SJSA1 (cell line): Measurements from ENCODE around the gene TECRL. TPM values are rescaled to one million over a fixed set of nuclear protein-coding genes. Genes with fewer than 3 reads are reported as not detected.

Experiments
- DNase-seq, 2 experiments: peaks; one replicate each; pipeline ENCODE4 v3.0.0-alpha.2; 2015 to 2020; ENCODE audit warnings: low spot score in 2 of 2, low read depth in 1 of 2
- H3K27ac ChIP-seq: fragments of 250-450 bp; sonication (Bioruptor Pico); 2 replicates; pipeline ENCODE4 v1.5.1; 2020; ENCODE audit warnings: mild to moderate bottlenecking, moderate library complexity
- H3K27me3 ChIP-seq: fragments of 250-450 bp; sonication (Bioruptor Pico); replicated peaks from 2 replicates; pipeline ENCODE4 v1.5.1; 2020; ENCODE audit warnings: mild to moderate bottlenecking, moderate library complexity
- H3K36me3 ChIP-seq: fragments of 250-450 bp; sonication (Bioruptor Pico); 2 replicates; pipeline ENCODE4 v1.5.1; 2020; ENCODE audit warnings: mild to moderate bottlenecking
- H3K4me1 ChIP-seq: fragments of 250-450 bp; sonication (Bioruptor Pico); replicated peaks from 2 replicates; pipeline ENCODE4 v1.6.1; 2021; ENCODE audit warnings: mild to moderate bottlenecking
- H3K4me3 ChIP-seq: fragments of 250-450 bp; sonication (Bioruptor Pico); 2 replicates; pipeline ENCODE4 v1.5.1; 2020; ENCODE audit warnings: mild to moderate bottlenecking
- H3K9me3 ChIP-seq: fragments of 250-450 bp; sonication (Bioruptor Pico); replicated peaks from 2 replicates; pipeline ENCODE4 v1.5.1; 2020; ENCODE audit warnings: mild to moderate bottlenecking
- total RNA-seq: library from RNA; depleted of rRNA; stranded (reverse); fragments of >200 nt; shearing (Covaris generic); gene quantifications from 2 replicates; pipeline ENCODE4 v1.2.3, GENCODE V29; 2014; rRNA removed

The TECRL gene
- total RNA-seq = not detected in 2 replicates

GRCh38 chr4:64409300-64409699 lies at the start of gene TECRL:
Gene TECRL, minus strand, starts transcription at chr4:64409450. Its CDS starts 99 bp downstream, at chr4:64409351.
- DNase-seq = no peak
- no peak within 1 kb of the TSS for H3K27ac ChIP-seq
- no peak within 1 kb of the TSS for H3K4me3 ChIP-seq
- H3K27me3 ChIP-seq = no peaks in the 10 kb centered on the region
- no peaks in the 10 kb centered on the region for H3K36me3 ChIP-seq
- no peaks in the 10 kb centered on the region for H3K4me1 ChIP-seq
- H3K9me3 ChIP-seq = no peaks in the 10 kb centered on the region

GRCh38 chr4:64432674-64433073 lies 23.4 kb upstream of the TECRL start:
- Histone ChIP-seq H3K27me3 (no peaks in the 10 kb centered on the region), H3K36me3 (no peaks in the 10 kb centered on the region), H3K4me1 (no peaks in the 10 kb centered on the region), H3K4me3 (no peak overlapping the region), H3K9me3 (peaks cover 8% of the 10 kb centered on the region; the same call in 1 of the 2 replicates), H3K27ac (no peak overlapping the region)
- no peak for DNase-seq

- Histone ChIP-seq H3K36me3 (no peaks in the 10 kb centered on the region), H3K27me3 (no peaks in the 10 kb centered on the region), H3K9me3 (peaks cover 3% of the 10 kb centered on the region; the same call in 1 of the 2 replicates), H3K4me1 (no peaks in the 10 kb centered on the region), H3K27ac (no peak overlapping the region), H3K4me3 (no peak overlapping the region)
- DNase-seq = no peak
Measured at GRCh38 chr4:64430933-64431332, 21.7 kb upstream of the TECRL start.

GRCh38 chr4:64417974-64418373 lies 8.7 kb upstream of the TECRL start:
- no peak for DNase-seq
- H3K27me3 ChIP-seq = no peaks in the 10 kb centered on the region
- no peak overlapping the region for H3K27ac ChIP-seq
- H3K9me3 ChIP-seq = no peaks in the 10 kb centered on the region
- no peak overlapping the region for H3K4me3 ChIP-seq
- no peaks in the 10 kb centered on the region for H3K4me1 ChIP-seq
- no peaks in the 10 kb centered on the region for H3K36me3 ChIP-seq

GRCh38 chr4:64407000-64407399 lies 2.2 kb downstream of the TECRL start:
- Histone ChIP-seq H3K4me3 (no peak overlapping the region), H3K27me3 (no peaks in the 10 kb centered on the region), H3K4me1 (no peaks in the 10 kb centered on the region), H3K9me3 (no peaks in the 10 kb centered on the region), H3K27ac (no peak overlapping the region), H3K36me3 (no peaks in the 10 kb centered on the region)
- DNase-seq = no peak

- Histone ChIP-seq H3K4me3 (no peak overlapping the region), H3K36me3 (no peaks in the 10 kb centered on the region), H3K27me3 (no peaks in the 10 kb centered on the region), H3K9me3 (no peaks in the 10 kb centered on the region), H3K4me1 (no peaks in the 10 kb centered on the region), H3K27ac (no peak overlapping the region)
- no peak for DNase-seq
Measured at GRCh38 chr4:64405761-64406160, 3.5 kb downstream of the TECRL start.

GRCh38 chr4:64402684-64403083 lies 6.6 kb downstream of the TECRL start:
- Histone ChIP-seq H3K27me3 (no peaks in the 10 kb centered on the region), H3K27ac (no peak overlapping the region), H3K4me3 (no peak overlapping the region), H3K4me1 (no peaks in the 10 kb centered on the region), H3K36me3 (no peaks in the 10 kb centered on the region), H3K9me3 (no peaks in the 10 kb centered on the region)
- no peak for DNase-seq

GRCh38 chr4:64399313-64400109 lies 9.7 kb downstream of the TECRL start:
- Histone ChIP-seq H3K36me3 (no peaks in the 10 kb centered on the region), H3K4me1 (no peaks in the 10 kb centered on the region), H3K4me3 (no peak overlapping the region), H3K27me3 (no peaks in the 10 kb centered on the region), H3K27ac (no peak overlapping the region), H3K9me3 (no peaks in the 10 kb centered on the region)
- no peak for DNase-seq

GRCh38 chr4:64394469-64394868 lies 14.8 kb downstream of the TECRL start:
- Histone ChIP-seq H3K4me3 (no peak overlapping the region), H3K4me1 (no peaks in the 10 kb centered on the region), H3K27ac (no peak overlapping the region), H3K9me3 (no peaks in the 10 kb centered on the region), H3K36me3 (no peaks in the 10 kb centered on the region), H3K27me3 (no peaks in the 10 kb centered on the region)
- DNase-seq = no peak

- Histone ChIP-seq H3K4me1 (no peaks in the 10 kb centered on the region), H3K27me3 (no peaks in the 10 kb centered on the region), H3K4me3 (no peak overlapping the region), H3K27ac (no peak overlapping the region), H3K9me3 (no peaks in the 10 kb centered on the region), H3K36me3 (no peaks in the 10 kb centered on the region)
- DNase-seq = no peak
Measured at GRCh38 chr4:64388252-64388651, 21.0 kb downstream of the TECRL start.

- no peak overlapping the region for H3K4me3 ChIP-seq
- DNase-seq = no peak
- H3K36me3 ChIP-seq = no peaks in the 10 kb centered on the region
- H3K27me3 ChIP-seq = no peaks in the 10 kb centered on the region
- H3K4me1 ChIP-seq = no peaks in the 10 kb centered on the region
- H3K9me3 ChIP-seq = no peaks in the 10 kb centered on the region
- no peak overlapping the region for H3K27ac ChIP-seq
Measured at GRCh38 chr4:64385220-64385619, 24.0 kb downstream of the TECRL start.

- Histone ChIP-seq H3K4me3 (no peak overlapping the region), H3K9me3 (no peaks in the 10 kb centered on the region), H3K4me1 (no peaks in the 10 kb centered on the region), H3K27ac (no peak overlapping the region), H3K27me3 (no peaks in the 10 kb centered on the region), H3K36me3 (no peaks in the 10 kb centered on the region)
- no peak for DNase-seq
Measured at GRCh38 chr4:64384237-64385203, 24.7 kb downstream of the TECRL start.

GRCh38 chr4:64368741-64369140 lies 40.5 kb downstream of the TECRL start:
- no peaks in the 10 kb centered on the region for H3K27me3 ChIP-seq
- no peak for DNase-seq
- H3K9me3 ChIP-seq = no peaks in the 10 kb centered on the region
- no peaks in the 10 kb centered on the region for H3K36me3 ChIP-seq
- H3K4me1 ChIP-seq = no peaks in the 10 kb centered on the region
- H3K4me3 ChIP-seq = no peak overlapping the region
- H3K27ac ChIP-seq = no peak overlapping the region

GRCh38 chr4:64361399-64361740 lies 47.9 kb downstream of the TECRL start:
- no peak for DNase-seq

More at GRCh38 chr4:64361399-64361740, 47.9 kb downstream of the TECRL start:
- Histone ChIP-seq H3K36me3 (no peaks in the 10 kb centered on the region), H3K27me3 (no peaks in the 10 kb centered on the region), H3K4me1 (no peaks in the 10 kb centered on the region), H3K9me3 (no peaks in the 10 kb centered on the region; the same call in 1 of the 2 replicates), H3K4me3 (no peak overlapping the region), H3K27ac (no peak overlapping the region)
